ENCODE results near the gene NXF2B. TPM values are rescaled to one million over a fixed set of nuclear protein-coding genes. Genes with fewer than 3 reads are reported as not detected.

NXF2B gene
- total and polyA plus RNA-seq, 2 of the 8 experiments (the other 6 are each of a cell fraction or from before 2014, with no cell fraction given) = not detected

Other genes starting within 250 kb of the NXF2B start
- gene TCP11X1, start 224.7 kb downstream of the NXF2B start, total RNA-seq (2021; fragmentation: NEBNext Ultra II Directional; extraction: Animal tissue kit (Norgen Biotek cat#: 25700)) = not detected in 2 replicates
- not detected in 2 replicates for gene TCP11X1, start 224.7 kb downstream of the NXF2B start, polyA plus RNA-seq (2011; rRNA removed)
- not detected in 2 replicates for gene NXF2, start 192.8 kb downstream of the NXF2B start, total RNA-seq (2021; fragmentation: NEBNext Ultra II Directional; extraction: Animal tissue kit (Norgen Biotek cat#: 25700))
- gene NXF2, start 192.8 kb downstream of the NXF2B start, polyA plus RNA-seq (2011; rRNA removed) = not detected in 2 replicates
- 0.25 and 0.32 TPM in 2 replicates for gene TCP11X2, start 31.8 kb upstream of the NXF2B start, total RNA-seq (2021; fragmentation: NEBNext Ultra II Directional; extraction: Animal tissue kit (Norgen Biotek cat#: 25700))
- 0.08 TPM in 1 of 2 replicates, not detected in the other for gene TCP11X2, start 31.8 kb upstream of the NXF2B start, polyA plus RNA-seq (2011; rRNA removed)
- 84.1 and 87.6 TPM in 2 replicates for gene TMSB15A, start 76.7 kb upstream of the NXF2B start, total RNA-seq (2021; fragmentation: NEBNext Ultra II Directional; extraction: Animal tissue kit (Norgen Biotek cat#: 25700))
- 80.4 and 189 TPM in 2 replicates for gene TMSB15A, start 76.7 kb upstream of the NXF2B start, polyA plus RNA-seq (2011; rRNA removed)
- gene ARMCX5, start 159.5 kb upstream of the NXF2B start, total RNA-seq (2021; fragmentation: NEBNext Ultra II Directional; extraction: Animal tissue kit (Norgen Biotek cat#: 25700)) = 9.2 and 10.9 TPM in 2 replicates
- 7.2 and 8.6 TPM in 2 replicates for gene ARMCX5, start 159.5 kb upstream of the NXF2B start, polyA plus RNA-seq (2011; rRNA removed)
- 1.6 and 2.0 TPM in 2 replicates for gene GPRASP1, start 211.5 kb upstream of the NXF2B start, total RNA-seq (2021; fragmentation: NEBNext Ultra II Directional; extraction: Animal tissue kit (Norgen Biotek cat#: 25700))
- 0.47 and 0.65 TPM in 2 replicates for gene GPRASP1, start 211.5 kb upstream of the NXF2B start, polyA plus RNA-seq (2011; rRNA removed)